Measurements from ENCODE around the gene ACY1. TPM values are rescaled to one million over a fixed set of nuclear protein-coding genes. Genes with fewer than 3 reads are reported as not detected.

ACY1 gene
- 10 to 100 TPM; 10.6 to 21.4 (median 19.5) TPM for total RNA-seq

DNA sequence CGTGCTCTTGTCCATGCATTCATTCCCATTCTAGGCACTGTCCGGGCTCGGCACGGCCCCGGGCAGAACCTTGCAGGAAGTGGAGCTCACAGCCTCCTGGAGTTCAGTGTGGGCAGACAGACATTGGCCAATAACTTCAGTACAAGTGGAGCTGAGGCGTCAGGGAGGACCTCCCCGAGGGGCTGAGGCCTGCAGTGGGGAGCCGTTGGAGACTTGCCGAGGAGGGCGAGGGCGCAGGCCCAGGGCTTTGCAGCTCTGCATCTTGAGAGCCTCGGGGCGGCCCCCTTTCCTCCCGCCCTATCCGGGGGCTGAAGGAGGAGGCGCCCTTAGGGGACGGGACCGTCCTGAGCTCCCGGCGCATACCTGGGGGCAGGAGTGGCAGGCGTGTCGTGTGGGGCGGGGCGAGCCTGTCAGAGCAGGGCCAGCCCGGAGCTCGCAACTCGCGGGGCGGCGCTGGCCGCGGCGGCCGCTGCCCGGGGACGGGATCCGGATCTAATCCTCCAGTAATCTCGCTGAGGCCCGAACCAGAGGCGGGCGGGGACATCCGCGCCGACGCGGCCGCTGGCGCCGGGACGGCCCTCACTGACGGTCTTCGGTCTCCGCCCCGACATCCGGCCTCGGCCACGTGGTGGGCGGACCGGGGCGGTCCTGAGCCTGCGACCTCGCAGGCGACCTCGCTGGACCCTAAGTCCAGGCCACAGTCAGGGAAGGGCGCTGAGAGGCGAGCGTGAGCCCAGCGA, at the start of gene ACY1:
ACY1 (plus strand) TSS at position 698 of the 740 bp plus-strand sequence. CDS start 530 bp downstream, outside the sequence.
- TF ChIP-seq EP300 (IDR thresholded peaks at IDR 0.05) = no peak
- peak; percentile 69 to 76 for TF ChIP-seq POLR2A (IDR thresholded peaks at IDR 0.05)
- TF ChIP-seq POLR2AphosphoS5 (IDR thresholded peaks at IDR 0.05) = peak; percentile 73
- no peak for TF ChIP-seq CTCF (IDR thresholded peaks at IDR 0.05)
- H3K27me3 ChIP-seq = no peaks in the 10 kb centered on the region
- H3K27ac ChIP-seq = peak within 1 kb of the TSS; percentile 64 to 99 (median 98)
- peaks cover 0 to 12% of the 10 kb centered on the region in 2 donors for H3K36me3 ChIP-seq
- peaks cover 0 to 36% (median 13%) of the 10 kb centered on the region in 3 donors for H3K4me1 ChIP-seq
- H3K9me3 ChIP-seq = no peaks in the 10 kb centered on the region
- WGBS, 2 donors (ENCODE audit: low coverage in 1 of 2) = 0% methylated on average over 2 to 4 of the region's 68 CpGs
- H3K4me3 ChIP-seq = peak within 1 kb of the TSS; percentile 32 to 73
- ATAC-seq = peak; percentile 93

DNA sequence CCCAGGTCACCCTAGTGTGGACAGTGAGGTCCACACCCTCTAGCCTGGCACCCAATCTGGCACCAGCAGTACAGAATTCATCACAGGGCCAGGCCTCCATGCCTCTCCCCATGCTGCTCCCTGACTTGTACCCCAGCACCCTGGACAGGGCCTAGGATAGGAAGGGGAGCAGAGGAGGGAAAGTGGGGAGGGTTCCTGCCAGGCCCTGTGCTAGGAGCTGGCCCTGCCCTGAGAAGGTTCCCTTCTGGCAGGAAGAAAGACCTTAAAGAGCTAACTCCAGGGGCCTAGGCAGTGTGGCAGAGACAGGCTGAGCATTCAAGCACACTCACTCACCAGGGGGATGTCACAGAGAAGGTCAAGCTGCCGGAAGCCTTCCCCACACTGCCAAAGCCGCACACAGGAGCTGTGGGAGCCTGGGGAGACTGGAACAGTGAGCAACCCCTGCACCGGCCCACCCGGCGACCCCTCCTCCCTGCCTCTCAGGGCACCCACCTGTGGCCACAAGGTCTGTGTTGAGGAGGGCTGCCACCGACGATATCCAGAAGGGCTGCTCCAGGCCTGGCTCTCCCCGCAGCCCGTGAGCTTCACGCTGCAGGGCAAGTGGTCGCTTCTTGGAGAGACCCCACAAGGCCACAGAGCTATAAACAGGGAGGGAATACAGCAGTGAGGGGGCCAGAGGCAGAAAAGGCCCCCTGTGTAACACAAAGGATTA, 49.0 kb upstream of the ACY1 start:
- no peak for ATAC-seq
- Histone ChIP-seq H3K27ac (no peak overlapping the region), H3K9me3 (no peaks in the 10 kb centered on the region), H3K36me3 (peaks cover 0 to 84% of the 10 kb centered on the region in 2 donors), H3K4me1 (peaks cover 0 to 6% (median 0%) of the 10 kb centered on the region in 3 donors), H3K27me3 (no peaks in the 10 kb centered on the region), H3K4me3 (no peak overlapping the region)
- TF ChIP-seq POLR2A (IDR thresholded peaks at IDR 0.05) (no peak), POLR2AphosphoS5 (IDR thresholded peaks at IDR 0.05) (no peak), CTCF (IDR thresholded peaks at IDR 0.05) (no peak), EP300 (IDR thresholded peaks at IDR 0.05) (no peak)
- 75% methylated on average over 2 of the region's 11 CpGs; no CpG with 5 or more reads in 1 of the 2 donors for WGBS, 2 donors (ENCODE audit: low coverage in 1 of 2)

DNA sequence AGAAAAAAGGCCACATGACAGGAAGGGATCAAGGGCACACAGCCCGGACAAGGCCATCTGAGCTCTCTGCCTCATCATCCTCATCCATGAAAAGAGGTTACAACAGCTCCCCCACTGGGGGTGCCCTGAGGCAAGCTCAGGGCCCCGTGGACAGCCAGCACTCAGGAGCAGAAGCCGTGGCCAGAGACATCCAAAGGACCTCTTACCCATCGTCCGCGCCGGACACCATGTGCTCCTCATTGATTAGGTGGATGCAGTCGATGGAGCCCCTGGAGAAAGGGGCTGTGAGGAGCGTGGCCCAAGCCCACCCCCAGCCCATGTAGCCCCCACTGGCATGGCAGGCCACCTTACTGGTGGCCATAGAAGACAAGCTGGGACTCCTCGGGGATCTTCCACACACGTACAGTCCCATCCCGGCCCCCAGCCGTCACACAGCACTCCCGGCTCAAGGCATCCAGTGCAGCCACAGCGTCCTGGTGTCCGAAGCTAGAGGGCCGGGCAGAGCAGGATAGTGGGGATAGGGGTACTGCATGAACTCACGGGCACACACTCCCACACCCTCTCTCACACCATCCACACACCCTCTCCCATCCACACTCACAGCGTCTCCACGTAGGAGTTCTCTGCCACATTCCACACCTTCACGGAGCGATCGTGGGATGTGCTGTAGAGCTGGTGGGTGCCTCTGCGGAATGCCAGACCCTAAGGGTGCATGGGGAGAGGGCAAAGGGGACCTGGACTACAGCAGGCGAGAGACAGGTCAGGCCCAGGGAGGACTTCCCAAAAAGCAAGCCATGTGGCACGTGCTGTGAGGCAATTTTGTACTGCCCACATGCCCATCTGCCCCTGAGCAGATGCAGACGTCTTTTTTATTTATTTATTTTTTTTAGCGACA, 48.1 kb upstream of the ACY1 start:
- Histone ChIP-seq H3K27me3 (no peaks in the 10 kb centered on the region), H3K9me3 (no peaks in the 10 kb centered on the region), H3K36me3 (peaks cover 0 to 86% of the 10 kb centered on the region in 2 donors), H3K4me1 (peaks cover 0 to 14% (median 1%) of the 10 kb centered on the region in 3 donors), H3K4me3 (no peak overlapping the region), H3K27ac (no peak overlapping the region)
- ATAC-seq = no peak
- WGBS, 2 donors (ENCODE audit: low coverage in 1 of 2) = 60 to 90% methylated on average over 5 to 12 of the region's 28 CpGs
- no peak for TF ChIP-seq EP300 (IDR thresholded peaks at IDR 0.05)
- no peak for TF ChIP-seq CTCF (IDR thresholded peaks at IDR 0.05)
- no peak for TF ChIP-seq POLR2A (IDR thresholded peaks at IDR 0.05)
- no peak for TF ChIP-seq POLR2AphosphoS5 (IDR thresholded peaks at IDR 0.05)

- peaks cover 0 to 83% of the 10 kb centered on the region in 2 donors for H3K36me3 ChIP-seq
- no peaks in the 10 kb centered on the region for H3K9me3 ChIP-seq
- no peaks in the 10 kb centered on the region for H3K27me3 ChIP-seq
- TF ChIP-seq POLR2A (IDR thresholded peaks at IDR 0.05) = no peak
- no peak overlapping the region for H3K27ac ChIP-seq
- H3K4me3 ChIP-seq = no peak overlapping the region
- ATAC-seq = no peak
- H3K4me1 ChIP-seq = peaks cover 0 to 23% (median 8%) of the 10 kb centered on the region in 3 donors
- WGBS, 2 donors (ENCODE audit: low coverage in 1 of 2) = 95 to 100% methylated on average over 2 to 12 of the region's 25 CpGs
Observed at GRCh38 chr3:51935886-51936755, 47.2 kb upstream of the ACY1 start.
